Epithelial cell of proximal tubule (primary cell): Measurements from ENCODE around the gene FBLN2. TPM values are rescaled to one million over a fixed set of nuclear protein-coding genes. Genes with fewer than 3 reads are reported as not detected.

Experiments
- DNase-seq: peaks from one replicate; pipeline ENCODE4 v3.0.0-alpha.2; 2011; ENCODE audit warnings: low read depth
- H3K4me3 ChIP-seq: 2 replicates; pipeline ENCODE4 v1.5.1; 2011; ENCODE audit warnings: low read depth, mild to moderate bottlenecking, low read length
- total RNA-seq: library from RNA; depleted of rRNA; stranded (reverse); fragments of >200 nt; gene quantifications from 2 replicates; pipeline ENCODE4 v1.2.3, GENCODE V29; 2015
- TF ChIP-seq, protein P1 (sequence below): conservative IDR thresholded peaks from 2 replicates; pipeline ENCODE4 v1.5.1; 2012; ENCODE audit warnings: low read depth, mild to moderate bottlenecking, low read length

The FBLN2 gene
- total RNA-seq, 1 donor from 2014 or later, result 1.1 TPM

DNA sequence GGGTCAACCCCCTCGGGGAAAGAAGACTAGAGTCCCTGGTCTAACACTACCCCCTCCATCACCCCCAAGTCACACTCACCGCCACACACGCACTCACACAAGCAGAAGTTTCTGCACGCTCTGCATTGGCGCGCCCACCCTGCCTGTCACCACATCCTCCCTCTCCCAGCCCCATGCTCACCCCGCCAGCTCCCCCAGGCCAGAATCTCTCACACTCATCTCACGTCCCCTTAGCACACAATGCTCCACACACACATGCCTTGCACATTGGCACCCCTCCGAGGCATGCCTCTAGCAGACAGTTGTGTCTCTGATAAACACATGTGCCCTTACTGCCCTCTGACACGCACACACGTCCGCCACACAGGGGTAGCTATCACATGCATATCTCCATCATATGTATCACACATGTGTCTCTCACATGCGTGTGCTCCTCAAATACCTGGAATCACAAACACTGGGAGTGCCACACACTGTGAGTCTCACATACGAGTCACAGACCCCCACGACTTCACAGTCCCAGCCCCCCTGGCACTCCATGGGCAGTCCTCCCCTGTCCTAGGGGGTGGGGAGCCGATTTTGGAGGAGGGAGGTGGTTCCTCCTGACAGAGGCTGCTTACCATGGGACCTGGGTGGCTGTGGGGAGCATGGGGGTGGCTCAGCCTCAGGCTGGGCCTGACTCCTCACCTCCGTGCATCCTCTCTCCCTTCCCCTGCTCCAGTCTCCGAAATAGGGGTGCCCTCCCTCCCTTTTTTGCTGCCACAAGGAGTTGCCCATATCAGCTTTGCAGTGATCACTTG is 898 bp downstream of the FBLN2 start:
- DNase-seq, result no peak
- no peak overlapping the region for H3K4me3 ChIP-seq
- TF ChIP-seq, protein P1, sequence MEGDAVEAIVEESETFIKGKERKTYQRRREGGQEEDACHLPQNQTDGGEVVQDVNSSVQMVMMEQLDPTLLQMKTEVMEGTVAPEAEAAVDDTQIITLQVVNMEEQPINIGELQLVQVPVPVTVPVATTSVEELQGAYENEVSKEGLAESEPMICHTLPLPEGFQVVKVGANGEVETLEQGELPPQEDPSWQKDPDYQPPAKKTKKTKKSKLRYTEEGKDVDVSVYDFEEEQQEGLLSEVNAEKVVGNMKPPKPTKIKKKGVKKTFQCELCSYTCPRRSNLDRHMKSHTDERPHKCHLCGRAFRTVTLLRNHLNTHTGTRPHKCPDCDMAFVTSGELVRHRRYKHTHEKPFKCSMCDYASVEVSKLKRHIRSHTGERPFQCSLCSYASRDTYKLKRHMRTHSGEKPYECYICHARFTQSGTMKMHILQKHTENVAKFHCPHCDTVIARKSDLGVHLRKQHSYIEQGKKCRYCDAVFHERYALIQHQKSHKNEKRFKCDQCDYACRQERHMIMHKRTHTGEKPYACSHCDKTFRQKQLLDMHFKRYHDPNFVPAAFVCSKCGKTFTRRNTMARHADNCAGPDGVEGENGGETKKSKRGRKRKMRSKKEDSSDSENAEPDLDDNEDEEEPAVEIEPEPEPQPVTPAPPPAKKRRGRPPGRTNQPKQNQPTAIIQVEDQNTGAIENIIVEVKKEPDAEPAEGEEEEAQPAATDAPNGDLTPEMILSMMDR, result no peak

DNA sequence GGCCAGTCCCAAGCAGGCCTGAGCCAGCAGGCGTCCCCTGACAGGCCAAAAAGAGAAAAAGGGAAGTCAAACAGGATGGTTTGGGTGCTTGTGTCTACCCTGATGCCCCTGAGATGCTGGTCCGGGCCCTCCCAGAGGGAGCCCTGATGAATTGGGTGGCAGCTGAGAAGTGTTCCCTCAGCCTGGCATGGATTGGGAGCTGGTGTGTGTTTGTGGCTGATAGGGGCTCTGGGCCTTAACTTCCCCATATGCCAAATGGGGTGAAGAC is 1.4 kb downstream of the FBLN2 start:
- TF ChIP-seq, protein P1, result no peak
- DNase-seq, result no peak
- H3K4me3 ChIP-seq, result no peak overlapping the region

DNA sequence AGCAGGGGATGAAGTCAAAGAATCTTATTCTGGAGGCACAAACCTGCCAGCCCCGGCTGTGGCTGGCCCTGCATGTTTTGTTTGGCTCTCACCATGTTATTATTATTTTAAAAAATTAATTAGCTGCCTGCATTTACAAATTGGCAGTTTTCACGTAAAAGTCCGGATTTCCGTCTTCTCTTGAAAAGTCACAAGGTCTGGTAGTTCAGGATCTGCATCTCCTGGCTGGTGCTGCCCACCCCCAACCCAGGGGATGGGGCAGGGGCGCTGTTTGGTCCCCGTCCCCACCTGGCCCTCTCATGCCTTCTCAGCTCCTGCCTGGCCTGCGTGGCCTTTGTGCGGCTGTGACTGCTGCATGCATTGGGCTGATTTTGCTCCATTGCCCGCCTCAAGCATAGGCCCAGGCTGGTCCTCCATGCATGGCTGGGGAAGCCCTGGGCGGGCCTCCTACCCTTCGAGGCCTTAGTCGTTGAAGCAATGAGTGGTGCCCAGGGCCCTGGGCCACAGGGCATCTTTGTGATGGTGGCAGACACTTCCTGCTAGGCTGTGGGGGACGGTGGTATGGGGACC is 2.0 kb downstream of the FBLN2 start:
- TF ChIP-seq, protein P1, result no peak
- no peak for DNase-seq
- no peak overlapping the region for H3K4me3 ChIP-seq

DNA sequence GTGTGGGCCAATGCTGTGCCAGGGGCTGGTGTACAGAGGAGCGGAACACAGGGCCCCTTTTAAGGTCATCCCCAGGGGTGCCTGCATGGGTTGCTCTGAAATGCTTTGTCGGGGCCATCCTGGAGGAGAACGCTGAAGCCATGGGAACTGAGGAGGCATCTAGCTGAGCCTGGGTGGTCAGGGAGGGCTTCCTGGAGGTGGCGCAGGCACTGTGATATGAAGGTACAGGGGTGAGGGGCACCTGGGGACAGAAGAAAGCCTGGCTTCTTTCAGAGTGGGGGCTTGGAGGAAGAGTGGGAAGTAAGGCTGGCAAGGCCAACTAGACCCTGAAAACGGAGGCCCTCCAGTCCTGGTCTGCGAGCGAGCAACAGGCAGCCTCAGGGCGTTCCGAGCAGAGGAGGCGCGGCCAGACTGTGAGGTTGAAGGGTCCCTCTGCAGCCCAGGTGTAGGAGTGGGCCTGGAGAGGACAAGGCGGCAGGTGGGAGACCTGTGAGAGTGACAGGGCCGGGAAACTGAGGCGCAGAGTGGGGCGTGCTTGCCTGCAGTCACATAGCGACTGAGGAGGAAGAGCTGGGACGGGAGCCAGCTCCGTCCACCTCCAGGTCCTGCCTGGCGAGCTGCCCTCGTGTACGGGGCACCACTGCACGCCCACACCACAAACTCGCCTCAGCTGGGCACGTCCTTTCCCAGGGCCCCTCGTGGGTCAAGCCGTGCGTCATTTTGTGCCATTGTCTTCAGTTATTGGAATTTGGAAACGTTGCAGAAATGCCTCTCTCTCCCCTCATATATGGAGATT is 4.1 kb downstream of the FBLN2 start:
- DNase-seq, result no peak
- H3K4me3 ChIP-seq, result no peak overlapping the region
- TF ChIP-seq, protein P1, result no peak

DNA sequence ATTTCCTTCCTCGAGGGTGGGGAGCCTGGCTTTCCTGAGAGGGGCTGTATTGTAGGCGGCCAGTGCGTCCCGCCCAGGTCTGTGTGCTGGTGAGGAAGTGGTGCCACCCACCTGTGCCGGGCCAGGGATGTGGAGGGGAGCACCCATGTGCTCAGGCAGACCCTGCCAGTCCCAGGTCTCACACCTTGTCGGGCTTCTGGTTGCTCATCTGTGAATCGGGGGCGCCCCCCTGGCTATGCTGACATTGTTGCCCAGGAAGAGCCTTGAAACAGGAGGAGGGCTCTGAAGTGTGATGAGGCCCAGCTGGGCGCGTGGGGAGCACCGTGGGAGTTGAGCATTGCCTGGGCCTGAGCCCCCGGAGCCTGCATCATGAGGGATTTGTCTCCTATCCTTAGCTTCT is 4.8 kb downstream of the FBLN2 start:
- H3K4me3 ChIP-seq, result no peak overlapping the region
- TF ChIP-seq, protein P1, result no peak
- no peak for DNase-seq

DNA sequence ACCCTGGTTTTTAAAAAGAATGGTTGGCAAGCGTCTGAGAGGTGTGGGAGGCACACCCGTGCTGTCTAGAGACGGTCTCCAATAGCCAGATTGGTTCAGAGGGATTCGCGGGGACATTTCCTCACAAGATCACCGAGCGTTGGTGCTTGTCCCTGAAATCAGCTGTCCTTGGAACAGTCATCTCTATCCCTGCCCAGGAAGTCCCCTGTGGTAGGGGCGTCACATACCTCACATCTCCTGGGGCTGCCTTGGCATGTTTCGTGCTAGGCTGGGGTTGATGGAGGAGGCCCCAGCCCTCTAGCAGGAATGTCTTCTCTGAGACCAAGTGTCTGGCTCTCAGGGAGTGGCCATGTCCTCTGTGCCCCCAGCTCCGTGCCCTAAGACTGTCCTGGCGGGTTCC is 6.8 kb downstream of the FBLN2 start:
- DNase-seq, result no peak
- H3K4me3 ChIP-seq, result no peak overlapping the region
- TF ChIP-seq, protein P1, result no peak
